ENCODE results near the gene PARD3B. TPM values are rescaled to one million over a fixed set of nuclear protein-coding genes. Genes with fewer than 3 reads are reported as not detected.

PARD3B gene
- total RNA-seq, 1 experiment from 2014 or later: 6.4 TPM

- Histone ChIP-seq H2AK5ac (ENCODE audit: insufficient read length, low read length) (no peak overlapping the region), H4K5ac (ENCODE audit: insufficient read length, low read depth, low read length) (no peak overlapping the region), H4K20me1 (ENCODE audit: control insufficient read depth, insufficient read depth, insufficient read length) (no peaks in the 10 kb centered on the region), H2BK120ac (ENCODE audit: low read depth, low read length, poor library complexity, severe bottlenecking) (no peak overlapping the region), H3T11ph (ENCODE audit: low read length) (no peak overlapping the region), H2BK15ac (ENCODE audit: low read depth, low read length) (no peak overlapping the region), H4K8ac (replicated peaks; ENCODE audit: insufficient read length, low read depth, low read length) (no peak overlapping the region), H2BK20ac (ENCODE audit: low read depth, low read length, poor library complexity, severe bottlenecking) (no peak overlapping the region), H3K27me3 (ENCODE audit: insufficient read depth, low read length) (no peaks in the 10 kb centered on the region), H3K14ac (ENCODE audit: insufficient read depth, low read length) (no peak overlapping the region), H3K79me1 (ENCODE audit: insufficient read depth, low read depth, low read length, poor library complexity, severe bottlenecking) (no peaks in the 10 kb centered on the region), H2BK12ac (ENCODE audit: insufficient read length, low read depth, low read length) (no peak overlapping the region), H3K4me2 (ENCODE audit: insufficient read depth, insufficient read length, low read length) (no peak overlapping the region), H3K56ac (ENCODE audit: insufficient read length, low read depth, low read length) (no peak overlapping the region), H2BK5ac (ENCODE audit: insufficient read length, low read length) (no peak overlapping the region), H2AFZ (ENCODE audit: low read length) (no peak overlapping the region), H3K79me2 (ENCODE audit: insufficient read depth, low read length) (no peaks in the 10 kb centered on the region), H3K9ac (ENCODE audit: extremely low read depth, insufficient read length, low read length) (no peak overlapping the region), H3K9me3 (ENCODE audit: control insufficient read depth, low read depth, low read length) (no peaks in the 10 kb centered on the region), H3K23me2 (ENCODE audit: insufficient read length, low read depth, low read length, poor library complexity, severe bottlenecking) (no peaks in the 10 kb centered on the region), H4K91ac (ENCODE audit: insufficient read length, low read depth, low read length) (no peak overlapping the region), H3K23ac (ENCODE audit: insufficient read length, low read depth, low read length) (no peak overlapping the region), H3K4ac (ENCODE audit: low read depth, low read length) (no peak overlapping the region), H3K18ac (ENCODE audit: insufficient read length, low read depth, low read length) (no peak overlapping the region), H3K27ac (ENCODE audit: insufficient read length, low read depth, low read length) (no peak overlapping the region), H3K4me1 (ENCODE audit: insufficient read depth, low read length) (no peaks in the 10 kb centered on the region)
- Mint-ChIP-seq H3K9me3 (no peaks in the 10 kb centered on the region), H3K4me1 (peaks cover 5% of the 10 kb centered on the region in 2 experiments; a peak in 3 of 4 replicates), H3K27ac (no peak overlapping the region), H3K4me3 (no peak overlapping the region), H3K36me3 (ENCODE audit: insufficient read depth in 1 of 3, low read depth in 3 of 3) (no peaks in the 10 kb centered on the region), H3K27me3 (ENCODE audit: low read depth) (no peaks in the 10 kb centered on the region; the same call in 1 of the 2 replicates)
- no peak for TF ChIP-seq CTCF (conservative IDR thresholded peaks at IDR 0.05)
- DNase-seq: no peak
- WGBS (ENCODE audit: extremely low coverage, insufficient read length, low lambda C conversion rate): no CpG with 5 or more reads among the region's 2 CpGs
Observed at GRCh38 chr2:204571911-204572310, 26.6 kb downstream of the PARD3B start.

Measured in H9 (cell line).